Subcutaneous abdominal adipose tissue (tissue), 5 donors: ENCODE data around the gene PPM1B.

ENCODE experiments used
- H3K27ac ChIP-seq: one replicate; pipeline ENCODE4 v1.7.0; 2013; ENCODE audit warnings: low read depth, mild to moderate bottlenecking, inconsistent platforms, low read length, moderate library complexity
- H3K27me3 ChIP-seq, 5 donors: one replicate each; pipeline ENCODE4 v1.7.0; 2013; ENCODE audit warnings: low read length in 5 of 5, inconsistent platforms in 1 of 5; ENCODE audit not compliant: control insufficient read depth in 5 of 5, insufficient read depth in 4 of 5
- H3K36me3 ChIP-seq, 5 donors: one replicate each; pipeline ENCODE4 v1.7.0; 2013; ENCODE audit warnings: low read length in 5 of 5; ENCODE audit not compliant: control insufficient read depth in 5 of 5, insufficient read depth in 5 of 5
- H3K4me1 ChIP-seq, 5 donors: one replicate each; pipeline ENCODE4 v1.7.0; 2013; ENCODE audit warnings: low read length in 5 of 5, mild to moderate bottlenecking in 3 of 5, moderate library complexity in 1 of 5; ENCODE audit not compliant: control insufficient read depth in 5 of 5, insufficient read depth in 5 of 5
- H3K4me3 ChIP-seq, 5 donors: one replicate each; pipeline ENCODE4 v1.7.0; 2013; ENCODE audit warnings: low read length in 5 of 5, low read depth in 1 of 5
- H3K9ac ChIP-seq, 5 donors: one replicate each; pipeline ENCODE4 v1.7.0; 2013; ENCODE audit warnings: low read length in 5 of 5, mild to moderate bottlenecking in 4 of 5, moderate library complexity in 3 of 5
- H3K9me3 ChIP-seq, 5 donors: one replicate each; pipeline ENCODE4 v1.7.0; 2013; ENCODE audit warnings: low read length in 5 of 5; ENCODE audit not compliant: control insufficient read depth in 5 of 5
- donor health status: healthy.
- donor health status: healthy.
- donor health status: healthy.
- donor health status: healthy.
- donor health status: healthy.

The PPM1B gene

GRCh38 chr2:44135296-44135695 lies 33.4 kb upstream of the PPM1B start:
- Histone ChIP-seq H3K27me3 (no peaks in the 10 kb centered on the region), H3K4me1 (peaks cover 0 to 9% (median 0%) of the 10 kb centered on the region in 5 donors), H3K4me3 (no peak overlapping the region), H3K27ac (no peak overlapping the region), H3K36me3 (no peaks in the 10 kb centered on the region), H3K9me3 (no peaks in the 10 kb centered on the region), H3K9ac (no peak overlapping the region)

- Histone ChIP-seq H3K9ac (no peak overlapping the region), H3K27me3 (no peaks in the 10 kb centered on the region), H3K4me1 (peaks cover 0 to 5% (median 0%) of the 10 kb centered on the region in 5 donors), H3K27ac (no peak overlapping the region), H3K4me3 (no peak overlapping the region), H3K9me3 (no peaks in the 10 kb centered on the region), H3K36me3 (no peaks in the 10 kb centered on the region)
Measured at GRCh38 chr2:44135771-44136170, 32.9 kb upstream of the PPM1B start.

GRCh38 chr2:44136252-44136651 lies 32.4 kb upstream of the PPM1B start:
- peaks cover 0 to under 1% (median 0%) of the 10 kb centered on the region in 5 donors for H3K4me1 ChIP-seq
- H3K27ac ChIP-seq: no peak overlapping the region
- no peaks in the 10 kb centered on the region for H3K36me3 ChIP-seq
- H3K9ac ChIP-seq: no peak overlapping the region
- no peaks in the 10 kb centered on the region for H3K27me3 ChIP-seq
- H3K9me3 ChIP-seq: no peaks in the 10 kb centered on the region
- no peak overlapping the region for H3K4me3 ChIP-seq

GRCh38 chr2:44137048-44137447 lies 31.6 kb upstream of the PPM1B start:
- H3K4me3 ChIP-seq: no peak overlapping the region
- H3K27ac ChIP-seq: no peak overlapping the region
- no peaks in the 10 kb centered on the region for H3K9me3 ChIP-seq
- no peaks in the 10 kb centered on the region for H3K27me3 ChIP-seq
- H3K4me1 ChIP-seq: no peaks in the 10 kb centered on the region
- no peak overlapping the region for H3K9ac ChIP-seq
- no peaks in the 10 kb centered on the region for H3K36me3 ChIP-seq

GRCh38 chr2:44137872-44138551 lies 30.7 kb upstream of the PPM1B start:
- no peak overlapping the region for H3K9ac ChIP-seq
- H3K27ac ChIP-seq: no peak overlapping the region
- H3K4me3 ChIP-seq: no peak overlapping the region
- H3K9me3 ChIP-seq: no peaks in the 10 kb centered on the region
- no peaks in the 10 kb centered on the region for H3K27me3 ChIP-seq
- H3K36me3 ChIP-seq: no peaks in the 10 kb centered on the region
- H3K4me1 ChIP-seq: no peaks in the 10 kb centered on the region

- Histone ChIP-seq H3K27ac (no peak overlapping the region), H3K27me3 (no peaks in the 10 kb centered on the region), H3K9me3 (no peaks in the 10 kb centered on the region), H3K4me3 (no peak overlapping the region), H3K36me3 (no peaks in the 10 kb centered on the region), H3K4me1 (no peaks in the 10 kb centered on the region), H3K9ac (no peak overlapping the region)
Measured at GRCh38 chr2:44139741-44140140, 28.9 kb upstream of the PPM1B start.

GRCh38 chr2:44142306-44142705 lies 26.4 kb upstream of the PPM1B start:
- Histone ChIP-seq H3K9ac (no peak overlapping the region), H3K4me1 (no peaks in the 10 kb centered on the region), H3K27me3 (no peaks in the 10 kb centered on the region), H3K27ac (no peak overlapping the region), H3K4me3 (no peak overlapping the region), H3K36me3 (no peaks in the 10 kb centered on the region), H3K9me3 (no peaks in the 10 kb centered on the region)

- H3K27ac ChIP-seq: no peak overlapping the region
- H3K36me3 ChIP-seq: no peaks in the 10 kb centered on the region
- H3K9me3 ChIP-seq: no peaks in the 10 kb centered on the region
- H3K9ac ChIP-seq: no peak overlapping the region
- no peak overlapping the region for H3K4me3 ChIP-seq
- H3K27me3 ChIP-seq: no peaks in the 10 kb centered on the region
- no peaks in the 10 kb centered on the region for H3K4me1 ChIP-seq
Measured at GRCh38 chr2:44143701-44144100, 25.0 kb upstream of the PPM1B start.

- peaks cover 0 to 2% (median 0%) of the 10 kb centered on the region in 5 donors for H3K27me3 ChIP-seq
- H3K9ac ChIP-seq: no peak overlapping the region
- no peaks in the 10 kb centered on the region for H3K4me1 ChIP-seq
- no peaks in the 10 kb centered on the region for H3K9me3 ChIP-seq
- H3K36me3 ChIP-seq: no peaks in the 10 kb centered on the region
- H3K4me3 ChIP-seq: no peak overlapping the region
- no peak overlapping the region for H3K27ac ChIP-seq
Measured at GRCh38 chr2:44148999-44149398, 19.7 kb upstream of the PPM1B start.

- Histone ChIP-seq H3K27me3 (peaks cover 0 to 2% (median 0%) of the 10 kb centered on the region in 5 donors), H3K4me3 (no peak overlapping the region), H3K27ac (no peak overlapping the region), H3K4me1 (no peaks in the 10 kb centered on the region), H3K9ac (no peak overlapping the region), H3K36me3 (no peaks in the 10 kb centered on the region), H3K9me3 (no peaks in the 10 kb centered on the region)
Measured at GRCh38 chr2:44150473-44150872, 18.2 kb upstream of the PPM1B start.
